Muscle layer of duodenum (tissue), 2 donors: ENCODE measurements around the gene UGT1A7.

Experiments used
- H3K27ac ChIP-seq: one replicate; pipeline ENCODE4 v1.7.0; 2013; ENCODE audit warnings: mild to moderate bottlenecking, low read length
- H3K27me3 ChIP-seq: one replicate; pipeline ENCODE4 v1.7.0; 2013; ENCODE audit warnings: low read depth, mild to moderate bottlenecking, control low read depth, low read length
- H3K36me3 ChIP-seq, 2 donors: one replicate each; pipeline ENCODE4 v1.7.0; 2013; ENCODE audit warnings: low read length in 2 of 2, control low read depth in 1 of 2, mild to moderate bottlenecking in 1 of 2; ENCODE audit not compliant: insufficient read depth in 2 of 2, control insufficient read depth in 1 of 2
- H3K4me1 ChIP-seq, 2 donors: one replicate each; pipeline ENCODE4 v1.7.0; 2013; ENCODE audit warnings: low read length in 2 of 2, mild to moderate bottlenecking in 2 of 2, control low read depth in 1 of 2, moderate library complexity in 1 of 2; ENCODE audit not compliant: insufficient read depth in 2 of 2, control insufficient read depth in 1 of 2
- H3K4me3 ChIP-seq, 2 donors: one replicate each; pipeline ENCODE4 v1.7.0; 2013; ENCODE audit warnings: low read length in 2 of 2, low read depth in 1 of 2, mild to moderate bottlenecking in 1 of 2
- H3K9me3 ChIP-seq, 2 donors: one replicate each; pipeline ENCODE4 v1.7.0; 2013; ENCODE audit warnings: low read length in 2 of 2, control low read depth in 1 of 2, mild to moderate bottlenecking in 1 of 2; ENCODE audit not compliant: control insufficient read depth in 1 of 2
- donor health status: healthy.

UGT1A7 gene

DNA sequence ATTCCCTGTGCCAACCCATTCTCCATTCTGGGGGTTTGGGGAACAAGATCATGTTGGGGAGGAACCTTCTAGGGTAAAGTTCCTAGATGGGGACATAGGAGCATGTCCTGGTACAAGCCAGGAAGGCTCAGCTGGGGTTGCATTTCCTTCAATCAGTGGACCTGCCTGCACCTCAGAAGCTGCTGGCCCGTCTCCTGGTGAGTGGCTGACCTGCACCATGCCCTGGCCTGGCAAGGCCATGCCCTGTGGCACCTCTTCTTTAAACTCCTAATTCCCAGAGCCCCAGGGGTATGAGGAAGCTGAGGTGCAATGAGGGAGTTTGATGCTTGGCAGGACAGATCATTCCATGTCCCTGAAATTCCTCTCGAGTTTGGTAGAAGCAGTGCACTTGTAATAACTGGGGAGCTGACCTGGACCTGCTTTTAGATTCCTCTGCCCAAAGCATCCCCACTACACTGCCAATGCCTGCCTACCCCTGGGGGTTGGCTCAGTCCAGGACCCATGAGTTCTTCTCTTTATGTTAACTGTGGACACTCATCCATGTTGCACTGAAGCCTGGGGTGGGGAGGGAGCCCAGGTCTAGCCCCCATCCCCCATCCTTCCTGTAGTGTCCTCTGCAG is 121.7 kb downstream of the UGT1A7 start:
- Histone ChIP-seq H3K27me3 (no peaks in the 10 kb centered on the region), H3K27ac (no peak overlapping the region), H3K9me3 (no peaks in the 10 kb centered on the region), H3K36me3 (no peaks in the 10 kb centered on the region), H3K4me1 (no peaks in the 10 kb centered on the region), H3K4me3 (no peak overlapping the region)

DNA sequence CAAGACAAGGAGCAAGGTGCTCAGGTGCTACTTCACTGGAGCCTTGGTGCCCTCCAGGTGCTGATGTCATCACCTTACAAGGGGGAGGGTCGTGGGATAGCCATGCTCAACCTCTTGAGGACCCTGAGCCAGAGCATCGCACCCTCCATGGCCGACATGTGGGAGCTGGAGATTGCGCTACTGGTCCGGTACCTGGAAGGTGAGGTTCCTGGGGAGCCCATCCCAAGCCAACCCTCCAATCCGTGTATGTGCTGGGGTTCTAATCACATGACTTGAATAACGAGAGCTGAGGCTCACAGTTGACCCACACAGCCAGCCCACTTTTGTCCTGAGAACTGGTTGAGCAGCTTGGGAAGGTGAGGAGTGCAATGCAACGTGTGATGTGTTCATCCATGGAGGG is 122.3 kb downstream of the UGT1A7 start:
- Histone ChIP-seq H3K27me3 (no peaks in the 10 kb centered on the region), H3K27ac (no peak overlapping the region), H3K4me1 (no peaks in the 10 kb centered on the region), H3K9me3 (no peaks in the 10 kb centered on the region), H3K4me3 (no peak overlapping the region), H3K36me3 (no peaks in the 10 kb centered on the region)

DNA sequence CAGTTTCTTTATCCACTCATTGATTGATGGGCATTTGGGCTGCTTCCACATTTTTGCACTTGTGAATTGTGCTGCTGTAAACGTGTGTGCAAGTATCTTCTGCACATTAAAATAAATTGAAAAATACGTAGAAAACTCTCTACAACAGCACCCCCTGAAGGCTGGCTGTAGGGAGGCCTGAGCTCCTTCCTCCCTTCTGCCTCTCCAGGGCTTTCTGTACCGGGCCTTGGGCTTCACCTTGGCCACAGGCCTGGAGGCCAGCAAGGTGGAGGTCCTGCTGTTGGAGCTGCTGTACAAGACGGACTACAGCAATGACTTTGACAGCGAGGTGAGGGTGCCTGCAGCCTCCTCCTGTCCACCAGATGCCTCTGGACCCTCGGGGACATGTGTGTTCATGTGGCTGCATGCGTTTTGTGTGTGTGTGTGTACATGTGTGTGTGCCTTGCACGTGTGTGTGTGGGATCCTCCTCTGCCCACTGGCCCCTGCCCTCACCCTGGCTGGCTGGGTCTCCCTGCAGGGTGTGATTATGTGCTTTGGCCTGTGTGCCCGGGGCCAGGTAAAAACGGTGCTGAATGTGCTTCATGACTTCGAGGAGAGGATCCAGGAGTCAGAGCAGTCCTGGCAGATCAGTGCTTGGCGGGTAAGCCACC is 125.6 kb downstream of the UGT1A7 start:
- Histone ChIP-seq H3K36me3 (no peaks in the 10 kb centered on the region), H3K4me3 (no peak overlapping the region), H3K27ac (no peak overlapping the region), H3K9me3 (no peaks in the 10 kb centered on the region), H3K27me3 (no peaks in the 10 kb centered on the region), H3K4me1 (no peaks in the 10 kb centered on the region)

DNA sequence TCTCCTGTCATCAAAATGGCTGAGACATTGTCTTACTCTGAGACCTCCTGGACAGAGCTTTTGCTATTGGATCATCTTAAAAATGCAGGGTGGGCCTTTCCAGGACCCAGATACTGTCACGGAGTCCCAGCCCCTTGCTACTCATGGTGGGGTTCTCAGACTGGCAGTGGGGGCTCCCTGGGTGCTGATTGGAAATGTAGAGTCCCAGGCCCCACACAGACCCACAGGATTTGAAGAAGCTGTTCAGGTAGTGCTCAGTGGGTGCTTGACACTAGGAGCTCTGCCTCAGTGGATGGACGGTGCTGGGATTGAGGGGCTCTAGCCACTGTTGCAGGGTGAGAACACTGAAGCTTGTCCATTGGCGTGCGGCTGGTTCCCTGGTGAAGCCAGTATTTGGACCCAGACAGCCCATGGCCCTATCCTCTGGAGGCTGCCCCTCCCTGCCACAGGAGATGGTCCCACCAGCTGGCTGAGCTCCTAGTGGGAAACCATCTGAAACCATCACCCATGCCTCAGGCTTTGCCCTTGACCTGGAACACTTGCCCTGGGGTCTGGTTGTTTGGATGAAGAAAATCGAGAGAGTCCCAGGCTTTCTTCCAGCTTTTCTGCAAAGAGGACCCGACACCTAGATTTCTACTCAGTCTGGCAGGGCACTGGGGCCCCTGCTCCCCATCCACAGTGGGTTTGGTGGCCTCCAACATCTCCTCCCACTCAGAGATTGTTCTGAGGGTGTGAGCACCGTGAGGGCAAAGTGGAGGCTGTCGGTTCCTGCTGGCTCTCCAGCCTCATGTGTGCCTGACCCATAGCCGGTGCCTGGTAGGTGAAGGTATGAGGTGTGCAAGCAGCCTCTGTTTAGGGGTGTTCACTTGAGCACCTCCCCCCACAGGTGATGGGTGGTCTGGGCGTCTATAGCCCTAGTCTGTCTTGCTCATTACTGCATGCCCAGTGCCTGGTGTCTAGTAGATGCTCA is 126.5 kb downstream of the UGT1A7 start:
- no peaks in the 10 kb centered on the region for H3K9me3 ChIP-seq
- no peak overlapping the region for H3K27ac ChIP-seq
- no peak overlapping the region for H3K4me3 ChIP-seq
- H3K36me3 ChIP-seq = no peaks in the 10 kb centered on the region
- H3K27me3 ChIP-seq = peaks cover 2% of the 10 kb centered on the region
- H3K4me1 ChIP-seq = no peaks in the 10 kb centered on the region

DNA sequence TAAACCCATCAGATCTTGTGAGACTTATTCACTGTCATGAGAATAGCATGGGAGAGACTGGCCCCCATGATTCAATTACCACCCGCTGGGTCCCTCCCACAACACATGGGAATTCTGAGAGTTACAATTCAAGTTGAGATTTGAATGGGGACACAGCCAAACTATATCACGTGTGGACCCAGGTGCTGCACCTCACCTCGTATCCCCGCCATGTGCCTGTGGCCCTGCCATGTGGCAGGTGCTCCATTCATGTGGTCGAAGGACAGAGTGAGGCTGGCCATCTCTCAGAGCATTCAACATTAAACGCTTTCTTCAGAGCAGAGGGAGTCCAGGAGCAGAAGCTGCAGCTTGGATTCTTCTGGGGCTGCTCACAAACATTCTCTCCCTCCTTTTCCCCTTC is 128.7 kb downstream of the UGT1A7 start:
- no peak overlapping the region for H3K27ac ChIP-seq

DNA sequence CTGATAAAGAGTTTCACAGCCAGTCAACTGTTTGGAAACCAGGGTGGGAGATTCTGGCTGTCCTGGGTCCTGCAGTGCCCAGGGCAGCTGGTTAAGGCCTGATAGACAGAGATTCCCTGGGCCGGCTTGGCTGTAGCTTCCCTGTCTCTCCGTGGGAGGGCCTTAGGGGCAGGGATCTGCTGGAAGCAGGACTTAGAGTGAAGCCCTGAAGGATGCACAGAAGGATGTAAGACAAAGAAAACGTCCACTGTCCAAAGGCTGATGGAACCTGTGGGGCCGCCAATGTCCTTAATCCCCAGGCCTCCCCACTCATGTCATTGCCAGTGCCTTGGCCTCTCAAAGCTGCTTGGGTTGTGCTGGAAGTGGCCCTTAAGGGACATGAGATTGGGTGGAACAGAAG is 129.4 kb downstream of the UGT1A7 start:
- no peaks in the 10 kb centered on the region for H3K36me3 ChIP-seq
- no peak overlapping the region for H3K27ac ChIP-seq
- H3K4me1 ChIP-seq = no peaks in the 10 kb centered on the region
- H3K27me3 ChIP-seq = peaks cover 3% of the 10 kb centered on the region
- no peaks in the 10 kb centered on the region for H3K9me3 ChIP-seq
- H3K4me3 ChIP-seq = no peak overlapping the region

More for the DNA sequence above, 128.7 kb downstream of the UGT1A7 start:
- Histone ChIP-seq H3K36me3 (no peaks in the 10 kb centered on the region), H3K27me3 (peaks cover 3% of the 10 kb centered on the region), H3K4me3 (no peak overlapping the region), H3K4me1 (no peaks in the 10 kb centered on the region), H3K9me3 (no peaks in the 10 kb centered on the region)

DNA sequence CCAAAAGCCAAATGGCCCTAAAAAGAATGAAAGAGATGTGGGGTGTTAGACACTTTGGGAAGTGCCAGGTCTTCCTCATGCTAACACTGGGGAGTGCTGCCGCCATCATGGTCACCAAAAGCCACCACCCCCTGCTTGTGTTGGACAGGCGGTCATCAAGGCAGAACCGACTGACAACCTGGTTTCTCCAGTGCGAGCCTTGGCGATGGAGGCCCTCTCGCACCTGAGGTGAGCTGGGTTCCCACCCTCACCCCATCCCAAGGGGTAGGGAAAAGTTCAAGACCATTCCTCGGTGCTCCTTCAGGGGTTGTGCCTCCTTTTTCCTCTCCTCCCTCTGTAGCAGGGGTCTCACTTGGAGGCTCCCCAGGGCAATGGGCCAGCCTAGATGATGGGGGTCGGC is 130.0 kb downstream of the UGT1A7 start:
- H3K36me3 ChIP-seq = no peaks in the 10 kb centered on the region
- H3K4me3 ChIP-seq = no peak overlapping the region
- H3K9me3 ChIP-seq = no peaks in the 10 kb centered on the region
- no peaks in the 10 kb centered on the region for H3K4me1 ChIP-seq
- no peak overlapping the region for H3K27ac ChIP-seq
- peaks cover 3% of the 10 kb centered on the region for H3K27me3 ChIP-seq

DNA sequence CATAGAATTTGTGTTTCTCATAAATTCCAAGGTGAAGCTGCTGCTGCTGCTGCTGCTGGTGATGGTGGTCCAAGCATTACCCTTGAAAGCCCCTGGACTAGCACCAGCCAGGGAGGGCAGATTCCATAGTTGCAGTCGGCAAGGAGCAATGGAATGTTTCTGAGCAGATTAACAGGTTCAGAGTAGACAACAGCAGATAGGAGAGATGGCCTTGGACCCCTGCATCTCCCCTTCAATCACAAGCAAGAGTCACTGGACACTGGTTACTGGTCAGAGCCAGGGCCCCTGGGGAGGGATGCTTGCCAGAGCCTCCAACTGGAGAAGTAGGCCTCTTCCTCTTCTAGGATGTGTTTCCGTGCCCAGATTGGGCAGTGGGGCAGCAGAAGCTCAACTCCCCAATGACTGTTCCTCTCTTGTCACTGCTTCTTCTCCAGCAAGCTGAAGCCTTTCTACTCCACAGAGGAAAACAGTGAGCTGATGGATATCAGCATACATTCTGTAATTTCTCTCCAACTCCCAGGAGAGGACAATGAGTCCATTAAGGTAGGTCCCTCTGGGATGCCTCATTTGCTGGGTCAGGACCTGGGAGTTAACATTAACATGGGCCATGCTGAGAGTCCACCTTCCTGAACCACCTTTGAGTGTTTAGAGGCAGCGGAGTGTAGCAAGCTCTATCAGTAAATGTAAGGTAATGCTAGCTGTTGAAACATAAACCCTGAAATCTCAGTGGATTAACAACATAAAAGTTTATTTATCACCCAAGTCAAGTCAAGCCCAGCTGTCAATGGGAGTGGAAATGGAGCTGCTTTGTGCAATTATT is 131.7 kb downstream of the UGT1A7 start:
- Histone ChIP-seq H3K27ac (no peak overlapping the region), H3K9me3 (no peaks in the 10 kb centered on the region), H3K4me1 (no peaks in the 10 kb centered on the region), H3K27me3 (peaks cover 3% of the 10 kb centered on the region), H3K36me3 (no peaks in the 10 kb centered on the region), H3K4me3 (no peak overlapping the region)

DNA sequence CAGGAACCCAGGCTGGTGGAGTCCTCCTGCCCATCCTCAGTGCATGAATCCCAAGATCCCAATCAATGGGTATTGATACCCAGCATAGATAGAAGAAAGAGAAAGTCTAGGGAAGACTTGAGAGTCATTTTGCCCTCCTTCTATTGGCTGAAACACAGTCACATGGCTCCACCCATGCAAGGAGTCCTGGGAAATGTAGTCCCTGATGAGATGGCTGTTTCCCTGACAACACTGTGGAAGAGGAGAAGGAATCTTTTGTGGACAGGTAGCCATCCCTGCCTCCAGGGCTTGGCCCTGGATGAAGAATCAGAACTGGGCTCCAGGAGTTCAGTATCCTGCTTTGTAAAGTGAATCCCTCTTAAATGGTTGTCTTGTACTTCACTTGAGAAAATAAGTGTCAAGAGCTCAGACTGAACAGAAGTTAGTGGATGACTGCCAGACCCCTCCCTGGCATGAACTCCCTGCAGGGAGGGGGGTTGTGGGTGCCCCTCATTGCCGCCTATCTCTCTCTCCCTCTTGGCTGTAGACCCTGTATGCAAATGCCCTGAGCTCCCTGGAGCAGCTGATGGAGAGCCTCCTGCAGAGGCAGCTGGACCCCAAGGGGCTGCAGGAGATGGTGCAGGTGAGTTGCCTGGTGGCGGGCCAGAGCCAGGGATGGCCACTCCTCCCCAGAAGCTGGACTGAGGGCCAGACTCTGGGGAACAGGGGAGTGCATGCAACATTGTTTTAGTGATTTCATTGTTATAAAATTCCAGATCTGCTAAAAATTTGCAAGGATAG is 132.5 kb downstream of the UGT1A7 start:
- no peaks in the 10 kb centered on the region for H3K9me3 ChIP-seq
- peaks cover 3% of the 10 kb centered on the region for H3K27me3 ChIP-seq
- no peak overlapping the region for H3K27ac ChIP-seq
- no peaks in the 10 kb centered on the region for H3K36me3 ChIP-seq
- no peaks in the 10 kb centered on the region for H3K4me1 ChIP-seq
- no peak overlapping the region for H3K4me3 ChIP-seq

DNA sequence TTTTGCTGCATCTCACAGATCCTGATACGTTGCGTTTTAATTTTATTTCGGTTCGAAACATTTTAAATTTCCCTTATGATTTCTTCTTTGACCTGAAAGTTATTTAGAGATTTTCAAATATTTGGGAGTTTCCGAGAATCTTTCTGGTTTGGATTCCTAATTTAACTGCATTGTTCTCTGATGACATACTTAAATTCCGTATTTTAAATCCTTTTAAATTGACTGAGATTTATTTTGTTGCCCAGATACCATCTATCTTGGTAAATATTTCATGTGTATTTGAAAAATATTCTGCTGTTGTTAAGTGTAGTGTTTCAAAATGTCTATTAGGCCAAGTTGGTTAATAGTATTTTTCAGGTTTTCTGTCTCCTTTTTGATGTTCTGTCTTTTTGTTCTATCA is 134.2 kb downstream of the UGT1A7 start:
- Histone ChIP-seq H3K27ac (no peak overlapping the region), H3K36me3 (no peaks in the 10 kb centered on the region), H3K9me3 (no peaks in the 10 kb centered on the region)

More for the DNA sequence above, 134.2 kb downstream of the UGT1A7 start:
- Histone ChIP-seq H3K4me1 (no peaks in the 10 kb centered on the region), H3K27me3 (peaks cover 3% of the 10 kb centered on the region), H3K4me3 (no peak overlapping the region)
